ENCODE results near the gene RNLS.
A peak's percentile ranks its signal among the peaks of the same experiment; 100 is the strongest.

Gene RNLS

DNA sequence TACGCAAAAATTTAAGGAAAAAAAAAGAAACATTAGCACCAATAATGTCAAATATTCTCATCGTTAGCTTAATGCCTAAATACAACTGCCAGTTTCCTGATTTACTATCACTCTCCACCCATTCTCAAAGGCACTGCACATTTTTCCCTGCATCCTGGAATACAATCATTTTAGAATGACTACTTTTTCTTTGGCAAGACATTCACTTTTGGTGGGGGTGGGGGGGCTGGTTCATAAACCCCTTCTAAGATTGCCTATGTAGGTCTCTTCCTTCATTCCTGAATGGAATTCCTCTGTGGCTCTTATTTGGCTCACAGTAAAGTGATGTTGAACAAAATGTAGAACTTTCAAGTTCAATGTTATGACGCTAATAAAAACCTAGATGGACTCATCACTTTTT lies 74.3 kb downstream of the RNLS start:
- no peak overlapping the region for H3K4me3 ChIP-seq (ENCODE audit: low read length)
- TF ChIP-seq, protein P1, sequence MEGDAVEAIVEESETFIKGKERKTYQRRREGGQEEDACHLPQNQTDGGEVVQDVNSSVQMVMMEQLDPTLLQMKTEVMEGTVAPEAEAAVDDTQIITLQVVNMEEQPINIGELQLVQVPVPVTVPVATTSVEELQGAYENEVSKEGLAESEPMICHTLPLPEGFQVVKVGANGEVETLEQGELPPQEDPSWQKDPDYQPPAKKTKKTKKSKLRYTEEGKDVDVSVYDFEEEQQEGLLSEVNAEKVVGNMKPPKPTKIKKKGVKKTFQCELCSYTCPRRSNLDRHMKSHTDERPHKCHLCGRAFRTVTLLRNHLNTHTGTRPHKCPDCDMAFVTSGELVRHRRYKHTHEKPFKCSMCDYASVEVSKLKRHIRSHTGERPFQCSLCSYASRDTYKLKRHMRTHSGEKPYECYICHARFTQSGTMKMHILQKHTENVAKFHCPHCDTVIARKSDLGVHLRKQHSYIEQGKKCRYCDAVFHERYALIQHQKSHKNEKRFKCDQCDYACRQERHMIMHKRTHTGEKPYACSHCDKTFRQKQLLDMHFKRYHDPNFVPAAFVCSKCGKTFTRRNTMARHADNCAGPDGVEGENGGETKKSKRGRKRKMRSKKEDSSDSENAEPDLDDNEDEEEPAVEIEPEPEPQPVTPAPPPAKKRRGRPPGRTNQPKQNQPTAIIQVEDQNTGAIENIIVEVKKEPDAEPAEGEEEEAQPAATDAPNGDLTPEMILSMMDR (conservative IDR thresholded peaks at IDR 0.05; ENCODE audit: low read length), result no peak
- no peak for DNase-seq (ENCODE audit: low read depth)

DNA sequence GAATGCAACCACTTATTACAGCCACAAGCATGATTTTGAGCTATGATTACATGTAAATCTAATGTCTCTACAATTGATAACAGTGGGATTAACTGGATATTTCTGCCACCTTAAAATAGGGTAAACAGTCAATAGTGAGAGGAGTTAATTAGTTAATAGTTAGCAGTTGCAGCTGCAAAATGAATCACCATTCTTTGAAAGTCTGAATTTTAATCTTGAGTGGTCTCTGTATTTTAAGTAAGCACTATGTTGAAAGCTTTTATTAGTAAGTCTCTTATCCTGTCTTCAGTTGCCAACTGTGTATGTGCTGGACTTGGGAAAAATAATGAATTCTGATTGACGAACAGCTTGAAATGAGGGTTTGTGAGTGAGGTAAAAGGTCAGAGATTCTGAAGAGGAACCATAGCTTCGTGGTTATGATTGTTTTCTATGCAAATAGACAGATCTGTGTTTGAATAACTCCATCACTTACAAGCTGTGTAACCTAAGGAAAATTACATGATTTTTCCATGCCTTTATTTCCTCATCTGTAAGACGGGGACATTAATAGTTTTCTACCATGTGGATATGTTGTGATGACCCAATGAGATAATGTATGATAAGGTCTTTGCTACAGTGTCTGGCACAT lies 75.2 kb downstream of the RNLS start:
- TF ChIP-seq, protein P1 (conservative IDR thresholded peaks at IDR 0.05; ENCODE audit: low read length), result no peak
- DNase-seq (ENCODE audit: low read depth), result no peak

DNA sequence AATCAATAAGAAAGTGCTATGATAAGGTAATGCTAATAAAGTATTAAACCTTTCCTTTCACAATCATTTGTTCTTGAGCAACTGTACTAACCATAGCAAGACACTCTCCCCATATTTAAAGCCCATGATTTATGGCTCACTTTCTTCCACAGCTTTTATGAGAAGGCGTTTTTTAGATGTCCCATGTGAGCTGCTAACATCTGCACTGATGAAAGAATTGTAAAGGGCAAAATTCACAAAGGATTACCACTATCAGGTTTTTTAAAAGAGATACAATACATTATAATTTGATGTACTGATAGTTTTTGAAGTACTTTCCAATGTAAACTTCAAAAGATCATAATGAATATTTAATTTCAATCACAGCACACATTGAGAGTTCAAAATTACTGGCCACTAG lies 75.7 kb downstream of the RNLS start:
- DNase-seq (ENCODE audit: low read depth), result no peak
- TF ChIP-seq, protein P1 (conservative IDR thresholded peaks at IDR 0.05; ENCODE audit: low read length), result no peak
- no peak overlapping the region for H3K4me3 ChIP-seq (ENCODE audit: low read length)

More for the DNA sequence above, 75.2 kb downstream of the RNLS start:
- H3K4me3 ChIP-seq (ENCODE audit: low read length), result no peak overlapping the region

DNA sequence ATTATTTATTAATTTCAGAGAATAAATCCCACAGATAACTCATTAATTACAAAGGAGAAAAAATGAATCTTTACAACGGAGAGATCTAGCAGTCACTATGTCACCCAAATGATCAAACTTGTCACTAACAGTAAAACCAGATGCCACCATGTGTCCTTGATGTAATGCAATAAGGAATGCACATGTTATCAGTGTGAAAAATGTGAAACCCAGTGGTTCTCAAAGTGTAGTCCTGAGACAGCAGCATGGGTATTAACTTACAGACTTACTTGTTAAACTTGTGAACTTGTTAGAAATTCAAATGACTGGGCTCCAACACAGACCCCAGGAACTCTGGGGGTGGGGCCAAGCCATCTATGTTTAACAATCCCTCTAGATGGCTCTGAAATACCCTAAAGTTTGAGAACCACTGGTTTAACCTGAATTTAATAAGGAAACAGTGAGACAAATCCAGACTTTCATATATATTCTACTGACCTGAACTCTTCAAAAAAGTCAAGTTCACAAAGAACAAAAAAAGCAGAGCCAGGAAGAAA lies 77.4 kb downstream of the RNLS start:
- TF ChIP-seq, protein P1 (conservative IDR thresholded peaks at IDR 0.05; ENCODE audit: low read length), result no peak
- no peak overlapping the region for H3K4me3 ChIP-seq (ENCODE audit: low read length)
- DNase-seq (ENCODE audit: low read depth), result no peak

DNA sequence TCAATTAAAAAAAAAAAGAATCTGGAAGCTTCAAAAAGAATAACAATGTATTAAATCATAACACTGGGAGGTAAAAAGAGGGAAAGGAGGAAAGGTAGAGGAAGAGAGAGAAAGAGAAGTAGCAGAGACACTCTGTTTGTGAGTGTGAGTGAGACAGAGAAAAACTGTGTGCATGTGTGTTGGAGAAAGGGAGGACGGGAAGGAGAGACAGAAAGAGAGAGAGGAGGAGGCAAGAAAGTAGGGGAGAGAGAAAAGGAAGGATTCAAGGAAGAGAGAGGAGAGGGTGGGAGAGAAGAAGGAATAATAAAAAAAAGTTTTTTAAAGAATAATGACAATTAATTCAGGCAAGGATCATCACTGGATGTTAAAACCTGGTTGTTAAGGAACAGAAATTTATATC lies 77.9 kb downstream of the RNLS start:
- no peak for DNase-seq (ENCODE audit: low read depth)
- no peak overlapping the region for H3K4me3 ChIP-seq (ENCODE audit: low read length)
- TF ChIP-seq, protein P1 (conservative IDR thresholded peaks at IDR 0.05; ENCODE audit: low read length), result no peak

DNA sequence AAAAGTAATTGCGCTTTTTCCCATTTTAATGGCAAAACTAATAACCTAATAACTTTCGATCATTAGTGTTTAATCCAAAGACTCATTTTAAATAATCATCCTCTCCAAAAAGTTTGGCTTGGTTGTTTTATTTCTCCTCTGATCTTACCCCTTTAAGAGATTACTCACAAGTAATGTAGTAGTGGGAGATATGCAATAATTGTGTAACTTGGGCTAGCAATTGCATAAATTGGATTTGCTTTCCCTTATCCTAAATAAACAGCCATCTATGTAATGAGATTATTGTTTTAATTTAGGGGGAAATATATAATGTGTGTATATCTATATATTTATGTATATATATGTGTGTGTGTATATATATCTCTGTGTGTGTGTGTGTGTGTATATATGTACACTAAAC lies 82.5 kb downstream of the RNLS start:
- DNase-seq (ENCODE audit: low read depth), result peak; percentile 18
- TF ChIP-seq, protein P1 (conservative IDR thresholded peaks at IDR 0.05; ENCODE audit: low read length), result no peak
- no peak overlapping the region for H3K4me3 ChIP-seq (ENCODE audit: low read length)
